ENCODE measurements around the gene CLRN1.

The CLRN1 gene

GRCh38 chr3:150975992-150976368 is 3.5 kb upstream of the CLRN1 start:
- DNase-seq (ENCODE audit: low read depth): no peak

- DNase-seq (ENCODE audit: low read depth): no peak
Observed at GRCh38 chr3:150975086-150975991, 2.8 kb upstream of the CLRN1 start.

- peak; percentile 8 for DNase-seq (ENCODE audit: low read depth)
Observed at GRCh38 chr3:150970665-150971324, 1.7 kb downstream of the CLRN1 start.

- DNase-seq (ENCODE audit: low read depth): no peak
Observed at GRCh38 chr3:150968341-150969035, 4.0 kb downstream of the CLRN1 start.

- DNase-seq (ENCODE audit: low read depth): no peak
Observed at GRCh38 chr3:150965436-150965835, 7.1 kb downstream of the CLRN1 start.

- no peak for DNase-seq (ENCODE audit: low read depth)
Observed at GRCh38 chr3:150961949-150962348, 10.6 kb downstream of the CLRN1 start.

- DNase-seq (ENCODE audit: low read depth): no peak
Observed at GRCh38 chr3:150960708-150961684, 11.5 kb downstream of the CLRN1 start.

GRCh38 chr3:150958683-150959082 is 13.8 kb downstream of the CLRN1 start:
- no peak for DNase-seq (ENCODE audit: low read depth)

- peak; percentile 6 for DNase-seq (ENCODE audit: low read depth)
Observed at GRCh38 chr3:150956376-150956775, 16.2 kb downstream of the CLRN1 start.

GRCh38 chr3:150951923-150952322 is 20.6 kb downstream of the CLRN1 start:
- no peak for DNase-seq (ENCODE audit: low read depth)

GRCh38 chr3:150945226-150946032 is 27.1 kb downstream of the CLRN1 start:
- peak; percentile 16 for DNase-seq (ENCODE audit: low read depth)

GRCh38 chr3:150942221-150942620 is 30.3 kb downstream of the CLRN1 start:
- DNase-seq (ENCODE audit: low read depth): no peak

- DNase-seq (ENCODE audit: low read depth): no peak
Observed at GRCh38 chr3:150936693-150937092, 35.8 kb downstream of the CLRN1 start.

GRCh38 chr3:150933473-150933995 is 39.0 kb downstream of the CLRN1 start:
- DNase-seq (ENCODE audit: low read depth): no peak

- no peak for DNase-seq (ENCODE audit: low read depth)
Observed at GRCh38 chr3:150931745-150932144, 40.8 kb downstream of the CLRN1 start.

GRCh38 chr3:150930839-150931238 is 41.7 kb downstream of the CLRN1 start:
- DNase-seq (ENCODE audit: low read depth): no peak

GRCh38 chr3:150928234-150928633 is 44.3 kb downstream of the CLRN1 start:
- no peak for DNase-seq (ENCODE audit: low read depth)

- no peak for DNase-seq (ENCODE audit: low read depth)
Observed at GRCh38 chr3:150926328-150926727, 46.2 kb downstream of the CLRN1 start.

GRCh38 chr3:150925751-150926201 is 46.8 kb downstream of the CLRN1 start:
- no peak for DNase-seq (ENCODE audit: low read depth)

GRCh38 chr3:150922611-150923010 is 49.9 kb downstream of the CLRN1 start:
- DNase-seq (ENCODE audit: low read depth): no peak

All from GM04504 (cell line).